Fibroblast of pulmonary artery (primary cell): ENCODE results near the gene RALGPS1.

ENCODE experiments used
- DNase-seq: peaks from one replicate; pipeline ENCODE4 v3.0.0-alpha.2; 2010; ENCODE audit warnings: low read depth
- H3K4me3 ChIP-seq: replicated peaks from 2 replicates; pipeline ENCODE4 v1.5.1; 2011; ENCODE audit warnings: low read depth, mild to moderate bottlenecking, control low read depth, low read length, moderate library complexity
- CTCF ChIP-seq: IDR thresholded peaks from 2 replicates; pipeline ENCODE4 v1.5.1; 2011; ENCODE audit warnings: mild to moderate bottlenecking, control low read depth, low read length, inconsistent platforms; ENCODE audit errors: missing control alignments

The RALGPS1 gene

GRCh38 chr9:127210851-127211730 is 296.5 kb downstream of the RALGPS1 start:
- no peak for DNase-seq
- no peak overlapping the region for H3K4me3 ChIP-seq
- TF ChIP-seq CTCF: no peak

- no peak overlapping the region for H3K4me3 ChIP-seq
- no peak for DNase-seq
- TF ChIP-seq CTCF: no peak
Observed at GRCh38 chr9:127211983-127212382, 297.4 kb downstream of the RALGPS1 start.

GRCh38 chr9:127212453-127212852 is 297.9 kb downstream of the RALGPS1 start:
- no peak for DNase-seq
- no peak overlapping the region for H3K4me3 ChIP-seq

GRCh38 chr9:127213859-127214258 is 299.3 kb downstream of the RALGPS1 start:
- DNase-seq: no peak
- H3K4me3 ChIP-seq: no peak overlapping the region

More at GRCh38 chr9:127212453-127212852, 297.9 kb downstream of the RALGPS1 start:
- TF ChIP-seq CTCF: no peak

GRCh38 chr9:127214421-127215267 is 300.1 kb downstream of the RALGPS1 start:
- H3K4me3 ChIP-seq: no peak overlapping the region
- peak; percentile 94 for TF ChIP-seq CTCF
- peak; percentile 62 for DNase-seq

More at GRCh38 chr9:127213859-127214258, 299.3 kb downstream of the RALGPS1 start:
- TF ChIP-seq CTCF: no peak

- DNase-seq: no peak
- TF ChIP-seq CTCF: no peak
- H3K4me3 ChIP-seq: no peak overlapping the region
Observed at GRCh38 chr9:127215268-127216209, 301.0 kb downstream of the RALGPS1 start.
